ENCODE results near the gene DCHS1.
A peak's percentile ranks its signal among the peaks of the same experiment; 100 is the strongest.

Gene DCHS1

DNA sequence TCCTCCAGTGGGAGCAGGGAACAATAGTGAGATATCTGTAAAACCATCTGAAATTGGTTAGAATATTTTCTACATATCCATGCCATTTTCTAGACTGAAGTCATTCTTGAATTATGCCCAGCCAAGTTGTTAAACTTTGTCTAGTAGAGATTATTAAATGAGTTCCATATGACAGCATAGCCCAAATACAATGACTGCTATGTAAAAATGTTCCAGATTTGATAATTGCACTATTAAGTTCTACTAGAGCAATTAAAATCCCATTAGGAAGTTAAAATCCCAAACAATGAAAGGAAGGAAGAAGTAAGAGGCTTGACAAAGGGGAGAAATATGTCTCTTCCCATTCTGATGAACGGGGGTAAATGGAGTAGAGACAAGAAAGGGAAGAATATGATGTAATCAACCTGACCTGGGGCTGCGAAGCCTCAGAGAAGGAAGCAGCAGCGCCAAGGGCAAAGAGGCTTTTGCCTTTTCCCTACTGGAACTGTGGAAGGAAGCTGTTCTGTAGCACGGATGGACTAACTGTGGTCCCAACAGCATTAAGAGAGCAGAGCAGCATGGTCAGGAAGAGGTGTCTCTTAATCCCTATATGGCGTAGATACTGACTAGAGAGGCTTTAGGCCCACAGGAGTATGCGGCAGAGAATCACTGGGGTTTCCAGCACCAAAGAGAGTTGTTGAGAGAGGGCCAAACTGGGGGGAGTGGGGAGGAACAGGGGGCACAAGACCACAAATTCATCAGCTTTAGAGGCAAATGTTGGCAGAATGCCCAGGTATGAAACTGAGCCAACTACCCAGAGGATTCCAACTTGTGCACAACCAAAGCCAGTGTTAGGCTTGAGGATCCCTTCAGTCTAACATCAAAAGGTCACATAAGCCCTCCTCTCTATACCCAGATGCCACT is 78.9 kb downstream of the DCHS1 start:
- no peak for DNase-seq (ENCODE audit: low read depth)
- TF ChIP-seq, protein P1, sequence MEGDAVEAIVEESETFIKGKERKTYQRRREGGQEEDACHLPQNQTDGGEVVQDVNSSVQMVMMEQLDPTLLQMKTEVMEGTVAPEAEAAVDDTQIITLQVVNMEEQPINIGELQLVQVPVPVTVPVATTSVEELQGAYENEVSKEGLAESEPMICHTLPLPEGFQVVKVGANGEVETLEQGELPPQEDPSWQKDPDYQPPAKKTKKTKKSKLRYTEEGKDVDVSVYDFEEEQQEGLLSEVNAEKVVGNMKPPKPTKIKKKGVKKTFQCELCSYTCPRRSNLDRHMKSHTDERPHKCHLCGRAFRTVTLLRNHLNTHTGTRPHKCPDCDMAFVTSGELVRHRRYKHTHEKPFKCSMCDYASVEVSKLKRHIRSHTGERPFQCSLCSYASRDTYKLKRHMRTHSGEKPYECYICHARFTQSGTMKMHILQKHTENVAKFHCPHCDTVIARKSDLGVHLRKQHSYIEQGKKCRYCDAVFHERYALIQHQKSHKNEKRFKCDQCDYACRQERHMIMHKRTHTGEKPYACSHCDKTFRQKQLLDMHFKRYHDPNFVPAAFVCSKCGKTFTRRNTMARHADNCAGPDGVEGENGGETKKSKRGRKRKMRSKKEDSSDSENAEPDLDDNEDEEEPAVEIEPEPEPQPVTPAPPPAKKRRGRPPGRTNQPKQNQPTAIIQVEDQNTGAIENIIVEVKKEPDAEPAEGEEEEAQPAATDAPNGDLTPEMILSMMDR (IDR thresholded peaks at IDR 0.05; ENCODE audit: insufficient read depth, low read depth, low read length, missing control alignments) = no peak
- no peak overlapping the region for H3K4me3 ChIP-seq (ENCODE audit: low read length)

DNA sequence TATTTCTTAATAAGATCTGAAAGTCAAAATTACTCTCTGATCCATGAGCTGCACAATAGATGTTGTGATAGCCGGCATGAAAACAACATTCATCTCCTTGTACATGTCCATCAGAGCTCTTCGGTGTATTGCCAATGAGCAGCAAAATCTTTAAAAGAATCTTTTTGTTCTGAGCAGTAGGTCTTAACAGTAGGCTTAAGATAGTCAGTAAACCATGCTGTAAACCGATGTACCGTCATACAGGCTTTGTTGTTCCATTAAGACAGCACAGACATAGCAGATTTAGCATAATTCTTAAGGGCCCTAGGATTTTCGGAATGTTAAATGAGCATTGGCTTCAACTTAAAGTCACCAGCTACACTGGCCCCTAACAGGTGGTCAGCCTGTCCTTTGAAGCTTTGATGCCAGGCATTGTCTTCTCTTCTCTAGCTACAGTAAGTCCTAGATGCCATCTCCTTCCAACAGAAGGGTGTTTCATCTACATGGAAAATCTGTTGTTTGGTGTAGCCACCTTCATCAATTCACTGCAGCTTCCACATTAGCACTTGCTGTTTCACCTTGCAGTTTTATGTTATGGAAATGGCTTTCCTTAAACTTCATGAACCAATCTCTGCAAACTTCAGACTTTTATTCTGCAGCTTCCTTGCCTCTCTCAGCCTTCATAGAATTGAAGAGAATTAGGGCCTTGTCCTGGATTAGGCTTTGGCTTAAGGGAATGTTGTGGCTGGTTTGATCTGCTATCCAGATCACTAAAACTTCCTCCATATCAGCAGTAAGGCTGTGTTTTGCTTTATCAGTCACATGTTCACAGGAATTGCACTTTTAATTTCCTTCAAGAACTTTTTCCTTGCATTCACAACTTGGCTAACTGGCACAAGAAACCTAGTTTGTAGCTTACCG is 80.5 kb downstream of the DCHS1 start:
- no peak overlapping the region for H3K4me3 ChIP-seq (ENCODE audit: low read length)
- TF ChIP-seq, protein P1 (IDR thresholded peaks at IDR 0.05; ENCODE audit: insufficient read depth, low read depth, low read length, missing control alignments) = no peak
- DNase-seq (ENCODE audit: low read depth) = no peak

DNA sequence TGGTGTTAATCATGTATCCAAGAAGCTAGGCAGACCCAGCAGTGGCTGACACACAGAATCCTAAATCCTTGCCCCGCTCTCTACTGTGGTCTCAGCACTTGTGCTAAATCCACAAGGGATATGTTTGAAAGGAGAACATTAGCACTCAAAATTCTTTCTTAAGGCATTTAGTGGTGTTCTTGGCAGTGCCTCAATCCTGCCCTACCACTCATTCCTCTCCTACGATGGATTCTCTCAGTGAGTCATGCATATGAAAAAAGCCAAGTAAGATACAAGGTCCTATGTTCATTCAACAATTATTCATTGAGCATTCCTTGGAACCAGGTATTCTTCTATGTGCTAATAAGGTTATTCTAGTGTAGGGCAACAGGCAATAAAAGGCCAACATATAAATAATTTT is 83.4 kb downstream of the DCHS1 start:
- peak; percentile 61 for DNase-seq (ENCODE audit: low read depth)

DNA sequence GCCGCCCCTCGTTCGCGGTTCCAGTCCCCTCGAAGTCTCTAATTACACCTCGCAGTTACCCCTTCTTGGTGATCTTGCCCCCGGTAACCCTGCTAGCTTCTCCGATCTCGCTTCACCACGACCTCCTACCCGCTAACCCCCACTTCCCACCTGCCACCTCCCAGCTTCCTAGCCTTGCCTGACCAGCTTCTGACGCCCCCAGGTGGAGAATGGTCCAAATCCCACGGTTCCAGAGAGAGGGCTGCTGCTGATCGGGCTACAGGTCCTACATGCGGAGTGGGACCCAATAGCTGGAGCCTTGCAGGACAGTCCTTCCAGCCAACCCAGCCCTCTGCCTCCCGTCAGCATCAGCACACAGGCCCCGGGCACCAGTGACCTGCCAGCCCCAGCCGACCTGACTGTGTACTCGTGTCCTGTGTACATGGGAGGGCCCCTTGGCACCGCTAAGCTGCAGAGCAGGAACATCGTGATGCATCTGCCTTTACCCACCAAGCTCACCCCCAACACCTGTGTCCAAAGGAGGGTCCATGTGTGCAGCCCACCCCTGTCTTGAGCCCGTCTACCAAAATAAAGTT is 84.1 kb downstream of the DCHS1 start:
- TF ChIP-seq, protein P1 (IDR thresholded peaks at IDR 0.05; ENCODE audit: insufficient read depth, low read depth, low read length, missing control alignments) = no peak
- H3K4me3 ChIP-seq (ENCODE audit: low read length) = no peak overlapping the region
- no peak for DNase-seq (ENCODE audit: low read depth)

More for the DNA sequence above, 83.4 kb downstream of the DCHS1 start:
- H3K4me3 ChIP-seq (ENCODE audit: low read length) = no peak overlapping the region
- TF ChIP-seq, protein P1 (IDR thresholded peaks at IDR 0.05; ENCODE audit: insufficient read depth, low read depth, low read length, missing control alignments) = no peak

All from epithelial cell of esophagus (primary cell).